GM12892 (cell line): ENCODE data around the gene LY6G5B.

Experiments used
- DNase-seq: peaks from one replicate; pipeline ENCODE4 v3.0.0; 2011; ENCODE audit not compliant: insufficient read length
- FAIRE-seq: peaks from 2 replicates; lab custom pipeline; 2011; peaks lifted over from hg19 to GRCh38; lab: Jason Lieb, UNC
- POLR2A ChIP-seq: IDR thresholded peaks from 2 replicates; pipeline ENCODE4 v1.6.1; 2011; ENCODE audit warnings: low read depth, low read length, control low read depth
- POLR2AphosphoS5 ChIP-seq: IDR thresholded peaks from 2 replicates; pipeline ENCODE4 v1.6.1; 2011; ENCODE audit warnings: low read depth, low read length, control low read depth
- TAF1 ChIP-seq: IDR thresholded peaks from 2 replicates; pipeline ENCODE4 v1.6.1; 2011; ENCODE audit warnings: low read depth, mild to moderate bottlenecking, control low read depth, low read length, borderline replicate concordance

LY6G5B gene

DNA sequence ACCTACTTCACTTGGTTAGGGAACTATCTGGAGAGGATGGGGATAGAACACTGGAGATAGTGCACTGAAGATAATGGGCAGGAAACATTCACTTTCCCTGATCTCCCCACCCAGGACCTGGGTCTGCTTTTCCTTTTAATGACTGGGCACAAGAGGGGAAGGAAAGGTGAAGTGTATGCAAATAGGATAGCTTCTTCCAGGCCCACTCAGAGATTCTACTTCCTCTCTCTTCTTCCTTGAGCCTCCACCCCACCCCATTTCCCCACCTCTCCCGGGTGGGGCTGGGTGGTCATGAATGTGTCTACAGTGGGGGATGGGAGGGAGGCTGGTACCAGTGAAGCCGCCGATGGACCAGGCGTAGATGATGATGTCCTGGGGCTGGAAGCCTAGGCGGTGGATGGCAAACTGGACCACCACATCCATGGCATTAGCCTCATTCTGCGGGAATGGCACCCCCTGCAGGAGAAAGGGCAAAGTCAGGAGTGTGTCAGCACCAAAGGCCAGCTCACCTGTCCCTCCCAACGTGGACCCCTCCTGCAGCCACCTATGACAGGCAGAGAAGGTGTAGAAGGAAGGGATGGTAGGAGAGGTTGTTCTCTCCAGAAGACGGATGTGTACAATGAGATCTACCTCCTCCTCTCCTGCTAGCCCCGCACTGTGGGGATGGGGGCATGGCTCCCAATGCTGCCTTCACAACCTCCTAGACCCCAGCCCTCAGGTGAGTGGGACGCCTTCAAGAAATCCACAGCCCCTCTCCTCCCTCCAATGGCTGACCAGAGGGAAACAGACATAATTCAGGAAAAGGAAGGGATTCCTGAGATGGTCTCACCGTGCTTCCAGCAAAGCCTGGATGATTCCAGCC is 19.7 kb downstream of the LY6G5B start:
- DNase-seq = no peak
- no peak for FAIRE-seq
- TF ChIP-seq TAF1 = no peak

GRCh38 chr6:31690231-31691077 is 20.7 kb downstream of the LY6G5B start:
- DNase-seq = no peak
- TF ChIP-seq POLR2A = no peak
- no peak for TF ChIP-seq TAF1
- no peak for TF ChIP-seq POLR2AphosphoS5
- FAIRE-seq = no peak

- FAIRE-seq = no peak
- TF ChIP-seq POLR2AphosphoS5 = no peak
- TF ChIP-seq TAF1 = no peak
- TF ChIP-seq POLR2A = no peak
- no peak for DNase-seq
Observed at GRCh38 chr6:31691078-31691463, 21.3 kb downstream of the LY6G5B start.

DNA sequence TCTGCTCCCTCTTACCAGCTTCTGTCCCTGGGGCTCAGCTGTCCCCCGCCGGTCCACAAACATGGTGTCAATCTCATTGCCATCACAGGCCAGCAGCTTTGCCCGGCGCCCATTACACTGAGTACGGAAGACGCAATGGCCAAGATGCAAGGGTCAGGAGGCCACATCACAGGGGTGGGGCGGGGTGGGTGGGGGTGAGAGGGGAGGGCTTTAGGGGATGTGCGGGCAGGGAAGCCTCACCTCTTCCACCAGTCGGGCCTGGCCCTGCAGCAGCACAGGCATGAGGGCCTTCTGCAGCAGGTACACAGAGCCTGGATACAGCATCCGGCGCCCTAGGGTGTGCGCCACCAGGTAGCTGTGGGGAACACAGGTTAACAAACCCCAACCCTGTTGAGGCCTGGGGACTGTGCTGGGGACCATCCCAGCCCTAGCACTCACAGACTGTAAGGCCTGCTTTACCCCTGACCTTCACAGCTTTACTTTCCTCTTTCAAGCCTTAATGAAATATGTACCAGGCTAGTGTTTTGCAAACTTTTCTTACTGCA is 21.9 kb downstream of the LY6G5B start:
- TF ChIP-seq TAF1 = no peak
- no peak for TF ChIP-seq POLR2A
- TF ChIP-seq POLR2AphosphoS5 = no peak
- FAIRE-seq (no peak), DNase-seq (no peak)

DNA sequence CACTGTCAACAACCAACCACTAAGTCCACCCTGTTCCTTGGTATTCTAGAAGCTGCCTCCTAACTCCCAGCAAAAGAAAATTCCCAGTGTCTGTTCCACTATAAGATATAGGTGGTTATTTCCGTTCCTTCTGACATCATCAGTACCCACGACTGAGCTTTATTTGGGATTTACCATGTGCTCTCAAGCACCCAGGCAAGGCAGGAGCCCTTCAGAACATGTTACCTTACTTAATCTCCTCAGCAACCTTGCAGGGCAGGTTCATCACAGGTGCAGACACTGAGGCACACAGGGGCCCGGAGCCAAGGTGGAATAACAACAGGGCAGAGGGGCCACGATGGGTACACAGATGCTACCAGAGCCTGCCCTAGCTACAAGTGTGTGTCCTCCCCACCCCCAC is 22.6 kb downstream of the LY6G5B start:
- no peak for DNase-seq
- TF ChIP-seq POLR2AphosphoS5 = no peak
- TF ChIP-seq TAF1 = no peak
- TF ChIP-seq POLR2A = no peak
- FAIRE-seq = no peak

- DNase-seq (no peak), FAIRE-seq (no peak)
- TF ChIP-seq TAF1 (no peak), POLR2A (no peak), POLR2AphosphoS5 (no peak)
Observed at GRCh38 chr6:31692886-31693285, 23.1 kb downstream of the LY6G5B start.

DNA sequence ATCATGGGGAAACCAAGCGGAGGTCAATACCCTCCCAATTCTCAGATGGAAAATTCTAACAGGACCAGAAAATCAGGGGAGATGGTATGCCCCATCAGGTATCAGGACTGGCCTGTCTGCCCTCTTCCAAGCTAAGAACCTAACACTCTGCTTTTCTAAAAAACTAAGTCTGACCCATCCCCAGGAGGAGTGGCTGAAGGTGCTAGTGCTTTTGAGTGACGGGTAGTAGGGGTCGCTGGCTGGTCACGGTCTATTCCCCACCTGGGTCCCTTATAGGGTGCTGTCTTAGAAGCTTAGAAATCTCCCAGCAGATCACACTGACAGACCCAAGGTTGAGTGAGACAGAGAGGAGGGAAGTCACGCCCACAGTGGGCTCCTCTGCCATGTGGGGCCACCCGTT is 23.8 kb downstream of the LY6G5B start:
- FAIRE-seq (no peak), DNase-seq (no peak)

DNA sequence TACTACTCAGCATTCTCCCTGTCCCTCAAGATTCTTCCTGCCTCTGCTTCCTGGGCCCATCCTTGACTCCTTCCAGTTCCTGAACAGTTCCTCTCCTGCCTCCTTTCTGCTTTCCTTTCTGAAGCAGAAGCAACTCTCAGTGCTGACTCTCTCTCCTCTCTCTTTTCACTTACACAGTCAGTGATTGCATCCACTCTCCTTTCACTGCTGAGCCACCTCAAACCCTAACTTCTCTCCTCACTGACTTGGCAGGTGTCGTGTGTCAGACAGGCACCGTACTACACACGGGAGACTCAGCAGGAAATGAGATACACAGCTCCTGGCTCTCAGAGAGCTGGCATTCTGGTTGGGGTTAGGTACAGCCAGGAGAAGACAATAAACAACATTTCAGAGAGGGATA is 27.8 kb downstream of the LY6G5B start:
- no peak for DNase-seq
- TF ChIP-seq POLR2A (no peak), TAF1 (no peak), POLR2AphosphoS5 (no peak)
- peak; percentile 42 for FAIRE-seq

More for the DNA sequence above, 23.8 kb downstream of the LY6G5B start:
- TF ChIP-seq POLR2AphosphoS5 = no peak
- no peak for TF ChIP-seq POLR2A

DNA sequence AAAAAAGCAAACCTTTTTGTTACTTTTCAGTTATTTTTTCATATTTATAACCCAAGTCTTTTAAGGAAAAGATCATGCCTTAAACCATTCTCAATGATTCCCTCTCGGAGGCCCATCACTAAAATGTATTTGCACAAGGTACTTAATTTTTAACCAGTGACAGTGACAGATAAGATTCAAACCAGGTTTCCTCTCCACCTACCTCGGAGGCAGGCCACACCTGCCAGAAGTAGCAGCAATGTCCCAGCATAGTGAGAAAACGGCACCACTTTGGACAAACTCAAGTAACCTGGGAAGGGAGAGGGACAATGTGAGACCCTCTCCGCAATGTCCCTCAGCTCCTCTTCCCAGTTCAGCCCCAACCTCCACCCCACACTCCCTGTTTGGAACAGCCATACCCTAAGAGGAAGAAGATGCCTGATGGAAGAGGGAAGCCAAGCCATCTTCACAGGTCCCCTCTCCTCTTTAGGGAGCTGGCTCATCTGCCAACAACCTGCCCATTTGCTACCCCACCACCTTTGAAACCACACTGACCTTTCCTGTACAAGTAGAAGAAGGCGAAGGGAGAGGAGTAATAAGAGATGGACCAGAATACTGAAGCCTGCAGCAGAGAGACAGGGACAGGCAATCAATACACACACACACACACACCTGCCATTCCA is 31.1 kb downstream of the LY6G5B start:
- TF ChIP-seq POLR2A (no peak), POLR2AphosphoS5 (no peak)
- DNase-seq = no peak
- FAIRE-seq = no peak

DNA sequence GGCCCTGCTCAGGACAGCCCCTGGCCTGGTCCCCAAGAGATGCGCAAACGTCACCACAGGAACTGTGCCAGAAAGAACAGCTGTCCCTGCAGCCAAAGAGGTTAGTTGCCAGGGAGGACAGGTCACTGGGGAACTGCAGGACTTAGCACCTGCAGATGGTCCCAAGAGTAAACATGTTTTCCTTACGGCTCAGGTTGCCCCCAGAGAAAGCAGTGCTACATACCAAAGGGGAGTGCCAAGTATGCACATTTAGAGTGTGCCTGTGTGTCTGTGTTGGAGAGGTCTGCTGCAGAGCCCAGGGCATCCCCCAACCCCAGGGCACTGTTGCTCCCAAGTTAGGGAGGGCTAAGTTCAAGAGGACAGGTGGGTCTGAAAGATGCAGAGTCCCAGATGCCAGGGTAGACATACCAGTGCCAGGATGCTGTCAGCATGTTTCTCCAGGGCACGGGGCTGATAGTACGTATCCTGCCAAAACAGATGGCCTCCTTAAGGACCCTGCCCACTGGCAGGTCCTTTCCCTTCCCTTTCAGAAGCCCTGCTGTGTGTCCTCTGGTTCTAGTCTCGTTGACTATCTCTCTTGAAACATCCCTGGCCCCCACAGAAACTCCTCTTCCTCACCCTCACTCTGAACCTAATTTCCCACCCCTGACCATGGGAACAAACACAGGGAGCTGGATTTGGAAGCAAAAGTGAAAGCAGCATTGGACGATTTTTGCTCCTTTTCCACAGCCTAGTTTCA is 32.1 kb downstream of the LY6G5B start:
- DNase-seq = no peak
- TF ChIP-seq POLR2A (no peak), TAF1 (no peak), POLR2AphosphoS5 (no peak)
- no peak for FAIRE-seq

DNA sequence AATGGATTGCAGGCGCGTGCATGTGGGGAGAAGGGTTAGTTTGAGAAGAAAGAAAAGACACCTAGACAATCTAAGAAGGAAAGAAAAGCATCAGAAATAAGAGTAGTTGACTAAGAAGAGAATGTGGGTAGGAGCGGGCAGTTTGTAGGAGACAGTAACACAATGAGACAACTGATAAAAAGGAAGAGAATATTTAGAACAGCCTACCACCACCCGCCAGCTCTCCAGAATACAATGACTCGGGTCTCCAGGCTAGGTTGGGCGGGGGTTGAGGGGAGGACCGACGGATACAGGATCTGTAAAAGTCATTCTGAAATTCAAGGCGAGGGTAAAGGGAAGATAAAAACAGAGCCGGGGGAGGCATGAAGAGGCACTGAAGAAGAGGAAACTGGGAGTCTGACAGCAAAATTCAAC is 32.6 kb downstream of the LY6G5B start:
- no peak for FAIRE-seq
- DNase-seq = no peak

More for the DNA sequence above, 32.6 kb downstream of the LY6G5B start:
- TF ChIP-seq POLR2AphosphoS5 (no peak), TAF1 (no peak), POLR2A (no peak)
